Uterus (tissue), 4 donors: Measurements from ENCODE around the gene DGKD. TPM values are rescaled to one million over a fixed set of nuclear protein-coding genes. Genes with fewer than 3 reads are reported as not detected.

Experiments used
- DNase-seq, 2 donors: peaks; one replicate each; pipeline ENCODE4 v3.0.0-alpha.2; 2019 to 2020
- H3K27ac ChIP-seq, 2 donors: fragments of 200-600 bp; sonication (generic); 1 replicate in 1 of 2; 2 replicates in 1 of 2; pipeline ENCODE4 v1.5.1; 2016 to 2018
- H3K27me3 ChIP-seq, 2 donors: fragments of 200-600 bp; sonication (generic); one replicate each; pipeline ENCODE4 v1.5.1; 2018 to 2019; ENCODE audit warnings: control low read depth in 1 of 2
- H3K36me3 ChIP-seq, 2 donors: fragments of 200-600 bp; sonication (generic); one replicate each; pipeline ENCODE4 v1.5.1; 2019; ENCODE audit warnings: control low read depth in 1 of 2
- H3K4me1 ChIP-seq, 2 donors: fragments of 200-600 bp; sonication (generic); one replicate each; pipeline ENCODE4 v1.5.1; 2018 to 2019; ENCODE audit warnings: control low read depth in 1 of 2
- H3K4me3 ChIP-seq, 2 donors: fragments of 200-600 bp; sonication (generic); 1 replicate in 1 of 2; 2 replicates in 1 of 2; pipeline ENCODE4 v1.5.1; 2018 to 2019; ENCODE audit warnings: mild to moderate bottlenecking in 1 of 2
- H3K9me3 ChIP-seq, 2 donors: fragments of 200-600 bp; sonication (generic); one replicate each; pipeline ENCODE4 v1.5.1; 2019; ENCODE audit warnings: control low read depth in 1 of 2
- CTCF ChIP-seq, 4 experiments: fragments of 200-600 bp in 2 of 4; fragments of 450-650 bp in 2 of 4; sonication (generic) in 2 of 4; IDR thresholded peaks; one replicate each; pipeline ENCODE4 v1.5.1; 2016 to 2019; ENCODE audit warnings: antibody characterized with exemption in 4 of 4, mild to moderate bottlenecking in 2 of 4, moderate library complexity in 1 of 4
- POLR2A ChIP-seq, 2 donors: fragments of 450-650 bp; IDR thresholded peaks; one replicate each; pipeline ENCODE4 v1.6.1; 2016; ENCODE audit warnings: antibody characterized with exemption in 2 of 2, mild to moderate bottlenecking in 1 of 2, moderate library complexity in 1 of 2
- intact Hi-C: fragments of 100-400 bp; cut with DNase I; formaldehyde crosslinking; loops from one replicate; pipeline ENCODE4 v1.15.1; 2023; ENCODE audit warnings: low total_unique reads
- total RNA-seq, 4 donors: library from RNA; depleted of rRNA in 3 of 4; stranded (reverse); fragments of >200 nt in 3 of 4; gene quantifications; one replicate each; pipeline versions ENCODE4 v1.1.0 to v1.2.4, GENCODE V29; 2014 to 2023
- donor health status: DM: yes; HTN: yes; CAD: no.

DGKD gene
- total RNA-seq, 4 donors from 2014 or later: 5.0 to 46.1 (median 28.0) TPM

DNA sequence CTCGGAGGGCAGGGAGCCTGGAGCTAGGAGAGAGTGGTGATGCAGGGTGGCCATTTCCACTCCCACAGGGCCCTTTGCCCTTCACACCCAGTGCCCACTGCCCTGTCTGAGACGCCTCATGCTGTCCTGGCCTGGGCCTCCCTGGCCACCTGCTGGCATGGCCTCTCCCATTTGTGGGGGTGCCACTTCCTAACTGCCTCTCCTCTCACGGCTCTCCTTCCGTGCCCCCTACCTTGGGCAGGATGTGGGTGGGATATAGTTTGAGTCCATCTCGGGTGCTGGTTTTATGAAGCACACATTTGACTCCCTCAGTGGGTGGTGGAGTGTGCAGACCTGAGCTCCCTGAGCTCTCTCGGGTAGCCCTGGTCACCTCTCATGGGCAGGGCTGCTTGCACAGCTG lies 46.0 kb downstream of the DGKD start:
- Histone ChIP-seq H3K27ac (no peak overlapping the region), H3K4me3 (no peak overlapping the region), H3K4me1 (no peaks in the 10 kb centered on the region), H3K27me3 (no peaks in the 10 kb centered on the region), H3K36me3 (no peaks in the 10 kb centered on the region), H3K9me3 (no peaks in the 10 kb centered on the region)
- intact Hi-C loops: no loop called here
- TF ChIP-seq POLR2A (IDR thresholded peaks at IDR 0.05) (no peak), CTCF (IDR thresholded peaks at IDR 0.05) (no peak)
- DNase-seq: no peak

DNA sequence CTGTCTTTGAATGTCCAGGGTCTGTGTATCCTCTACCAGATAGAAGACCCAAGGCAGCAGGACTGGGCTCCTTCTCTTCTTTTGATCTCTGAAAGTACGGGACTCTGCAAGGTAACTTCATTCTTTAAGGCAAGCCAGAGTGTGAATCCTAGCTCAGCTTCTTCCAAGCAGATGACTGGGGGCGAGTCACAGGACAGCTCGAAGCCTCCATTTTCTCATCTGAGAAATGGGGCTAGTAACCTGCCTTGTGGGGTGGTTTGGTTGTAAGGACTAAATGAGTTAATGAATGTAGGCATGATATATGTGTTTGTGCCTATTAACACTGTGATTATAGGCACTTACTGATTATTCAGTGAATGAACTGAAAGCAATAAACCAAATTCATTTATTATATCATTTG lies 46.7 kb downstream of the DGKD start:
- TF ChIP-seq CTCF (IDR thresholded peaks at IDR 0.05) (no peak), POLR2A (IDR thresholded peaks at IDR 0.05) (no peak)
- intact Hi-C loops: no loop called here

GRCh38 chr2:233402346-233402745 lies 48.1 kb downstream of the DGKD start:
- intact Hi-C loops: no loop called here
- Histone ChIP-seq H3K27me3 (no peaks in the 10 kb centered on the region), H3K4me1 (no peaks in the 10 kb centered on the region), H3K36me3 (no peaks in the 10 kb centered on the region), H3K9me3 (no peaks in the 10 kb centered on the region), H3K4me3 (no peak overlapping the region), H3K27ac (no peak overlapping the region)
- DNase-seq: no peak
- no peak for TF ChIP-seq CTCF (IDR thresholded peaks at IDR 0.05)
- no peak for TF ChIP-seq POLR2A (IDR thresholded peaks at IDR 0.05)

More for the DNA sequence above, 46.7 kb downstream of the DGKD start:
- Histone ChIP-seq H3K4me3 (no peak overlapping the region), H3K36me3 (no peaks in the 10 kb centered on the region), H3K27me3 (no peaks in the 10 kb centered on the region), H3K27ac (no peak overlapping the region), H3K4me1 (no peaks in the 10 kb centered on the region), H3K9me3 (no peaks in the 10 kb centered on the region)
- DNase-seq: no peak

DNA sequence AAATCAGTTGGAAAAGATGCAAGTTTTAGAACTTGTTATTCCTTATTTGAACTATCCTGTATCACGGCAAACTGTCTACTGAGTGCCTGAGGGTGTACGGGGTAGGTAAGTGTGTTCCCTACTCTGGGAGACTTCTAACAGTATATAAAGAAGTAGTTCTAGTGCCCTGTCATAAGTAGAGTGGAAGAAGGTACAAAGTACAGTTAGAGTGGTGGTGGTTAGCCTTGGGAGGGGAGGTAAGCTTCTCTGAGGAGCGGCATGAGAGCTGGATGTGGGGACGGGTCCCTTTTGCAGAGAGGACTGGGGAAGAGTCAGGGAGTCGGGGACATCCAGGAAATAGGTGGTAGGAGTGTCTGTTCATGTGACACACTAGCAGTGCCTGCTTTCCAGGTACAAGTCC lies 48.5 kb downstream of the DGKD start:
- Histone ChIP-seq H3K9me3 (no peaks in the 10 kb centered on the region), H3K27me3 (no peaks in the 10 kb centered on the region), H3K4me1 (no peaks in the 10 kb centered on the region), H3K36me3 (no peaks in the 10 kb centered on the region), H3K4me3 (no peak overlapping the region), H3K27ac (no peak overlapping the region)
- no peak for DNase-seq
- TF ChIP-seq POLR2A (IDR thresholded peaks at IDR 0.05) (no peak), CTCF (IDR thresholded peaks at IDR 0.05) (no peak)
- intact Hi-C loops: no loop called here

DNA sequence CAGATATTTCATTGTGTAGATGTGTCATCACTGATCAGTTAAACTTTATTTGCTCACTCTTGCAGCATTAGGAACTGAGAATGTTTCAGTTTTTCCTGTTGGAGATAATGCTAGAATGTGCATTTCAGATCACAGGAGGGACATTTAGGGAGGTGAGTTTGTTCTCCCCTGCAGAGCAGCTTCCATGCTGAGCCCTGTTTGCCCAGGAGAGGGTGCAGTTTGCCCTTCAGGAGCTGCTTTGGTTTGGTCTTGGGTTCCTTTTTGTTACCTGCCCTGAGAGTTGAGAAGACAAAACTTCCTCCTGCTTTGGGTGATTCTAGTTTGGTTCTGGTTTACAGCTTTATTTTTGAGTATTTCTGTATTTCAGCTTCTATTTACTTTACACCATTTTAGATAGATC lies 49.9 kb downstream of the DGKD start:
- Histone ChIP-seq H3K4me3 (no peak overlapping the region), H3K27ac (no peak overlapping the region), H3K9me3 (no peaks in the 10 kb centered on the region), H3K4me1 (no peaks in the 10 kb centered on the region), H3K36me3 (no peaks in the 10 kb centered on the region), H3K27me3 (no peaks in the 10 kb centered on the region)
- DNase-seq: no peak
- TF ChIP-seq POLR2A (IDR thresholded peaks at IDR 0.05) (no peak), CTCF (IDR thresholded peaks at IDR 0.05) (peak in 2 of 4 experiments; percentile 21 to 27)
- intact Hi-C loops: no loop called here
